GM23338 (cell line): Measurements from ENCODE around the gene CPD. TPM values are rescaled to one million over a fixed set of nuclear protein-coding genes. Genes with fewer than 3 reads are reported as not detected.

Experiments
- ATAC-seq: fragments of 200-7000 bp; cut with Tn5 transposase; 3 replicates; pipeline ENCODE4 v1.9.1; 2020
- DNase-seq: peaks from one replicate; pipeline ENCODE4 v3.0.0-alpha.2; 2015; ENCODE audit warnings: low spot score
- H2AFZ ChIP-seq: fragments of 200-600 bp; sonication (generic); 2 replicates; pipeline ENCODE4 v1.8.0; 2016; ENCODE audit warnings: antibody characterized with exemption, mild to moderate bottlenecking, moderate library complexity
- H3F3A ChIP-seq: fragments of 200-600 bp; sonication (generic); replicated peaks from 2 replicates; pipeline ENCODE4 v1.8.0; 2017; ENCODE audit warnings: antibody characterized with exemption, mixed run types, low read depth
- H3K27ac ChIP-seq: fragments of 200-600 bp; sonication (generic); 2 replicates; pipeline ENCODE4 v1.6.1; 2016; ENCODE audit warnings: low read depth
- H3K27me3 ChIP-seq: fragments of 200-600 bp; sonication (generic); 2 replicates; pipeline ENCODE4 v1.8.0; 2016; ENCODE audit warnings: mild to moderate bottlenecking, mixed run types, moderate library complexity; ENCODE audit not compliant: insufficient read depth
- H3K36me3 ChIP-seq: fragments of 200-600 bp; sonication (generic); 2 replicates; pipeline ENCODE4 v1.8.0; 2016; ENCODE audit warnings: mild to moderate bottlenecking; ENCODE audit not compliant: insufficient read depth
- H3K4me1 ChIP-seq: fragments of 200-600 bp; sonication (generic); 2 replicates; pipeline ENCODE4 v1.8.0; 2016; ENCODE audit warnings: mild to moderate bottlenecking, moderate library complexity; ENCODE audit not compliant: insufficient read depth
- H3K4me2 ChIP-seq: fragments of 200-600 bp; sonication (generic); 2 replicates; pipeline ENCODE4 v1.7.1; 2017; ENCODE audit warnings: mixed run types
- H3K4me3 ChIP-seq: fragments of 200-600 bp; sonication (generic); 2 replicates; pipeline ENCODE4 v1.6.1; 2016; ENCODE audit warnings: mixed run types
- H3K79me2 ChIP-seq: fragments of 200-600 bp; sonication (generic); replicated peaks from 2 replicates; pipeline ENCODE4 v1.8.0; 2017; ENCODE audit warnings: mild to moderate bottlenecking; ENCODE audit not compliant: insufficient read depth
- H3K9me2 ChIP-seq: fragments of 200-600 bp; sonication (generic); 2 replicates; pipeline ENCODE4 v1.8.0; 2017; ENCODE audit not compliant: insufficient read depth
- H4K20me1 ChIP-seq: fragments of 200-600 bp; sonication (generic); replicated peaks from 2 replicates; pipeline ENCODE4 v1.8.0; 2017; ENCODE audit warnings: mild to moderate bottlenecking; ENCODE audit not compliant: insufficient read depth
- H3K27ac Mint-ChIP-seq: 2 replicates; pipeline ENCODE4 v1.8.0; 2020; ENCODE audit warnings: inconsistent platforms, mild to moderate bottlenecking, moderate library complexity, mixed read lengths
- H3K27me3 Mint-ChIP-seq: 3 replicates; pipeline ENCODE4 v1.8.0; 2022; ENCODE audit warnings: low read depth, mild to moderate bottlenecking, moderate library complexity, mixed read lengths, inconsistent platforms; ENCODE audit not compliant: insufficient read depth, poor library complexity
- H3K36me3 Mint-ChIP-seq: 3 replicates; pipeline ENCODE4 v1.8.0; 2021; ENCODE audit warnings: low read depth, mild to moderate bottlenecking, inconsistent platforms, moderate library complexity, mixed read lengths
- H3K4me1 Mint-ChIP-seq: 3 replicates; pipeline ENCODE4 v1.8.0; 2020; ENCODE audit warnings: mild to moderate bottlenecking, inconsistent platforms, mixed read lengths
- H3K4me3 Mint-ChIP-seq: 3 replicates; pipeline ENCODE4 v1.8.0; 2021; ENCODE audit warnings: moderate library complexity, mild to moderate bottlenecking, inconsistent platforms, mixed read lengths
- H3K9me3 Mint-ChIP-seq: 3 replicates; pipeline ENCODE4 v1.8.0; 2020; ENCODE audit warnings: moderate library complexity, mild to moderate bottlenecking, inconsistent platforms, mixed read lengths
- CREB1 ChIP-seq: fragments of 250-450 bp; sonication (Bioruptor Pico); IDR thresholded peaks from 2 replicates; pipeline ENCODE4 v1.5.0; 2020; ENCODE audit warnings: low read depth, mild to moderate bottlenecking, moderate library complexity
- EZH2 ChIP-seq: fragments of 200-600 bp; sonication (generic); IDR thresholded peaks from one replicate; pipeline ENCODE4 v1.8.0; 2017; ENCODE audit warnings: antibody characterized with exemption, mild to moderate bottlenecking, low read depth; ENCODE audit not compliant: unreplicated experiment
- EZH2phosphoT487 ChIP-seq: fragments of 200-600 bp; sonication (generic); IDR thresholded peaks from one replicate; pipeline ENCODE4 v1.8.1; 2018; ENCODE audit warnings: antibody characterized with exemption; ENCODE audit not compliant: unreplicated experiment
- JUNB ChIP-seq: IDR thresholded peaks from one replicate; pipeline ENCODE4 v1.6.1; 2016; ENCODE audit warnings: antibody characterized with exemption; ENCODE audit not compliant: unreplicated experiment
- NANOG ChIP-seq: IDR thresholded peaks from 2 replicates; pipeline ENCODE4 v1.6.1; 2016; ENCODE audit warnings: antibody characterized with exemption, borderline replicate concordance
- POLR2AphosphoS5 ChIP-seq: IDR thresholded peaks from 2 replicates; pipeline ENCODE4 v1.6.1; 2016; ENCODE audit warnings: antibody characterized with exemption, low read depth
- STAT1 ChIP-seq: IDR thresholded peaks from one replicate; pipeline ENCODE4 v1.6.1; 2016; ENCODE audit warnings: antibody characterized with exemption; ENCODE audit not compliant: unreplicated experiment
- ZNF114 ChIP-seq: fragments of 250-450 bp; sonication (Bioruptor Pico); IDR thresholded peaks from 2 replicates; pipeline ENCODE4 v1.5.0; 2020; ENCODE audit warnings: mild to moderate bottlenecking, moderate library complexity
- ZNF331 ChIP-seq: fragments of 250-450 bp; sonication (Bioruptor Pico); IDR thresholded peaks from 2 replicates; pipeline ENCODE4 v1.5.0; 2020; ENCODE audit warnings: low read depth, mild to moderate bottlenecking, moderate library complexity
- ZNF462 ChIP-seq: fragments of 250-450 bp; sonication (Bioruptor Pico); IDR thresholded peaks from 2 replicates; pipeline ENCODE4 v1.5.0; 2020; ENCODE audit warnings: mild to moderate bottlenecking, moderate library complexity
- polyA plus RNA-seq: library from polyadenylated mRNA; unstranded; fragments of >200 nt; fragmentation: Nextera tagmentation; extraction: Ambion mirVana; gene quantifications from 2 replicates; pipeline ENCODE4 v1.2.1, GENCODE V29; 2016
- total RNA-seq: library from RNA; depleted of rRNA; stranded (reverse); fragments of >200 nt; shearing (Covaris generic); gene quantifications from 2 replicates; pipeline ENCODE4 v1.2.3, GENCODE V29; 2014
- TF ChIP-seq, protein P1 (sequence below): IDR thresholded peaks from one replicate; pipeline ENCODE4 v1.6.1; 2018; ENCODE audit warnings: antibody characterized with exemption; ENCODE audit not compliant: unreplicated experiment
- TF ChIP-seq, protein P2 (sequence below): IDR thresholded peaks from 2 replicates; pipeline ENCODE4 v1.6.1; 2016; ENCODE audit warnings: antibody characterized with exemption
- TF ChIP-seq, protein P3 (sequence below), 2 experiments: fragments of 200-600 bp in 1 of 2; sonication (generic) in 1 of 2; conservative IDR thresholded peaks; 2 replicates each; pipeline versions ENCODE4 v1.5.1 to v1.6.1; 2016 to 2017; ENCODE audit warnings: antibody characterized with exemption in 2 of 2, low read depth in 2 of 2, mild to moderate bottlenecking in 2 of 2, moderate library complexity in 1 of 2

CPD gene
- total and polyA plus RNA-seq, 2 experiments from 2014 or later: 6.2 to 57.8 TPM

GRCh38 chr17:30393491-30393890 lies 14.8 kb downstream of the CPD start:
- no peak overlapping the region for H3K4me3 Mint-ChIP-seq

More at GRCh38 chr17:30393491-30393890, 14.8 kb downstream of the CPD start:
- H3K27ac Mint-ChIP-seq: no peak overlapping the region
- TF ChIP-seq JUNB: no peak
- TF ChIP-seq EZH2: no peak
- TF ChIP-seq POLR2AphosphoS5: no peak
- TF ChIP-seq, protein P1, sequence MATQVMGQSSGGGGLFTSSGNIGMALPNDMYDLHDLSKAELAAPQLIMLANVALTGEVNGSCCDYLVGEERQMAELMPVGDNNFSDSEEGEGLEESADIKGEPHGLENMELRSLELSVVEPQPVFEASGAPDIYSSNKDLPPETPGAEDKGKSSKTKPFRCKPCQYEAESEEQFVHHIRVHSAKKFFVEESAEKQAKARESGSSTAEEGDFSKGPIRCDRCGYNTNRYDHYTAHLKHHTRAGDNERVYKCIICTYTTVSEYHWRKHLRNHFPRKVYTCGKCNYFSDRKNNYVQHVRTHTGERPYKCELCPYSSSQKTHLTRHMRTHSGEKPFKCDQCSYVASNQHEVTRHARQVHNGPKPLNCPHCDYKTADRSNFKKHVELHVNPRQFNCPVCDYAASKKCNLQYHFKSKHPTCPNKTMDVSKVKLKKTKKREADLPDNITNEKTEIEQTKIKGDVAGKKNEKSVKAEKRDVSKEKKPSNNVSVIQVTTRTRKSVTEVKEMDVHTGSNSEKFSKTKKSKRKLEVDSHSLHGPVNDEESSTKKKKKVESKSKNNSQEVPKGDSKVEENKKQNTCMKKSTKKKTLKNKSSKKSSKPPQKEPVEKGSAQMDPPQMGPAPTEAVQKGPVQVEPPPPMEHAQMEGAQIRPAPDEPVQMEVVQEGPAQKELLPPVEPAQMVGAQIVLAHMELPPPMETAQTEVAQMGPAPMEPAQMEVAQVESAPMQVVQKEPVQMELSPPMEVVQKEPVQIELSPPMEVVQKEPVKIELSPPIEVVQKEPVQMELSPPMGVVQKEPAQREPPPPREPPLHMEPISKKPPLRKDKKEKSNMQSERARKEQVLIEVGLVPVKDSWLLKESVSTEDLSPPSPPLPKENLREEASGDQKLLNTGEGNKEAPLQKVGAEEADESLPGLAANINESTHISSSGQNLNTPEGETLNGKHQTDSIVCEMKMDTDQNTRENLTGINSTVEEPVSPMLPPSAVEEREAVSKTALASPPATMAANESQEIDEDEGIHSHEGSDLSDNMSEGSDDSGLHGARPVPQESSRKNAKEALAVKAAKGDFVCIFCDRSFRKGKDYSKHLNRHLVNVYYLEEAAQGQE: no peak
- TF ChIP-seq EZH2phosphoT487: no peak
- no peak for TF ChIP-seq NANOG
- no peak for TF ChIP-seq ZNF331 (CRISPR knock-in tag)
- TF ChIP-seq ZNF462 (CRISPR knock-in tag): no peak
- TF ChIP-seq ZNF114 (CRISPR knock-in tag): no peak
- no peak for TF ChIP-seq CREB1 (CRISPR knock-in tag)
- no peak for TF ChIP-seq STAT1
- TF ChIP-seq, protein P2, sequence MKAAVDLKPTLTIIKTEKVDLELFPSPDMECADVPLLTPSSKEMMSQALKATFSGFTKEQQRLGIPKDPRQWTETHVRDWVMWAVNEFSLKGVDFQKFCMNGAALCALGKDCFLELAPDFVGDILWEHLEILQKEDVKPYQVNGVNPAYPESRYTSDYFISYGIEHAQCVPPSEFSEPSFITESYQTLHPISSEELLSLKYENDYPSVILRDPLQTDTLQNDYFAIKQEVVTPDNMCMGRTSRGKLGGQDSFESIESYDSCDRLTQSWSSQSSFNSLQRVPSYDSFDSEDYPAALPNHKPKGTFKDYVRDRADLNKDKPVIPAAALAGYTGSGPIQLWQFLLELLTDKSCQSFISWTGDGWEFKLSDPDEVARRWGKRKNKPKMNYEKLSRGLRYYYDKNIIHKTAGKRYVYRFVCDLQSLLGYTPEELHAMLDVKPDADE: no peak
- TF ChIP-seq, protein P3, sequence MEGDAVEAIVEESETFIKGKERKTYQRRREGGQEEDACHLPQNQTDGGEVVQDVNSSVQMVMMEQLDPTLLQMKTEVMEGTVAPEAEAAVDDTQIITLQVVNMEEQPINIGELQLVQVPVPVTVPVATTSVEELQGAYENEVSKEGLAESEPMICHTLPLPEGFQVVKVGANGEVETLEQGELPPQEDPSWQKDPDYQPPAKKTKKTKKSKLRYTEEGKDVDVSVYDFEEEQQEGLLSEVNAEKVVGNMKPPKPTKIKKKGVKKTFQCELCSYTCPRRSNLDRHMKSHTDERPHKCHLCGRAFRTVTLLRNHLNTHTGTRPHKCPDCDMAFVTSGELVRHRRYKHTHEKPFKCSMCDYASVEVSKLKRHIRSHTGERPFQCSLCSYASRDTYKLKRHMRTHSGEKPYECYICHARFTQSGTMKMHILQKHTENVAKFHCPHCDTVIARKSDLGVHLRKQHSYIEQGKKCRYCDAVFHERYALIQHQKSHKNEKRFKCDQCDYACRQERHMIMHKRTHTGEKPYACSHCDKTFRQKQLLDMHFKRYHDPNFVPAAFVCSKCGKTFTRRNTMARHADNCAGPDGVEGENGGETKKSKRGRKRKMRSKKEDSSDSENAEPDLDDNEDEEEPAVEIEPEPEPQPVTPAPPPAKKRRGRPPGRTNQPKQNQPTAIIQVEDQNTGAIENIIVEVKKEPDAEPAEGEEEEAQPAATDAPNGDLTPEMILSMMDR (conservative IDR thresholded peaks at IDR 0.05; ENCODE audit: low read depth in 2 of 2): no peak
- H3K79me2 ChIP-seq: no peaks in the 10 kb centered on the region
- no peaks in the 10 kb centered on the region for H3K9me3 Mint-ChIP-seq
- DNase-seq (no peak), ATAC-seq (no peak)
- no peaks in the 10 kb centered on the region for H3F3A ChIP-seq
- H3K36me3 Mint-ChIP-seq: no peaks in the 10 kb centered on the region
- H2AFZ ChIP-seq: no peak overlapping the region
- H3K27me3 ChIP-seq: no peaks in the 10 kb centered on the region
- peaks cover 5% of the 10 kb centered on the region; the same call in 1 of the 2 replicates for H3K4me1 ChIP-seq
- no peak overlapping the region for H3K4me3 ChIP-seq
- H3K9me2 ChIP-seq: no peaks in the 10 kb centered on the region
- H3K27ac ChIP-seq: no peak overlapping the region
- H4K20me1 ChIP-seq: no peaks in the 10 kb centered on the region
- no peaks in the 10 kb centered on the region for H3K27me3 Mint-ChIP-seq
- no peaks in the 10 kb centered on the region for H3K36me3 ChIP-seq
- H3K4me2 ChIP-seq: no peak overlapping the region
- H3K4me1 Mint-ChIP-seq: no peaks in the 10 kb centered on the region
